Karpas-422 (cell line): Measurements from ENCODE around the gene ASTN2. TPM values are rescaled to one million over a fixed set of nuclear protein-coding genes. Genes with fewer than 3 reads are reported as not detected.
A peak's percentile ranks its signal among the peaks of the same experiment; 100 is the strongest.
"Not testable (repeated sequence)": the region's sequence is repeated elsewhere in the genome, so short reads cannot be mapped to it uniquely, and the experiment has no call there.

Experiments used
- DNase-seq: peaks from one replicate; pipeline ENCODE4 v3.0.0-alpha.2; 2015
- H2AFZ ChIP-seq: fragments of 200-600 bp; sonication (generic); 2 replicates; pipeline ENCODE4 v1.6.1; 2014; ENCODE audit warnings: antibody characterized with exemption, low read length, mixed read lengths
- H3K27ac ChIP-seq: fragments of 200-600 bp; sonication (generic); 2 replicates; pipeline ENCODE4 v1.5.1; 2014; ENCODE audit warnings: mild to moderate bottlenecking, low read length, moderate library complexity
- H3K27me3 ChIP-seq: fragments of 200-600 bp; sonication (generic); 2 replicates; pipeline ENCODE4 v1.6.1; 2014; ENCODE audit warnings: low read length, mixed read lengths
- H3K36me3 ChIP-seq: fragments of 200-600 bp; sonication (generic); 2 replicates; pipeline ENCODE4 v1.6.1; 2014; ENCODE audit warnings: low read length, mixed read lengths; ENCODE audit not compliant: insufficient read depth
- H3K4me1 ChIP-seq: fragments of 200-600 bp; sonication (generic); 2 replicates; pipeline ENCODE4 v1.6.1; 2014; ENCODE audit warnings: mild to moderate bottlenecking, low read length, mixed read lengths
- H3K4me2 ChIP-seq: fragments of 200-600 bp; sonication (generic); 2 replicates; pipeline ENCODE4 v1.6.1; 2014; ENCODE audit warnings: low read length, low read depth, mild to moderate bottlenecking; ENCODE audit not compliant: poor library complexity, severe bottlenecking
- H3K4me3 ChIP-seq: fragments of 200-600 bp; sonication (generic); 2 replicates; pipeline ENCODE4 v1.5.1; 2014; ENCODE audit warnings: mild to moderate bottlenecking, antibody characterized with exemption, low read length, mixed read lengths
- H3K79me2 ChIP-seq: fragments of 200-600 bp; sonication (generic); 2 replicates; pipeline ENCODE4 v1.6.1; 2014; ENCODE audit warnings: mild to moderate bottlenecking, low read length, mixed read lengths
- H3K9ac ChIP-seq: fragments of 200-600 bp; sonication (generic); 2 replicates; pipeline ENCODE4 v1.6.0; 2014; ENCODE audit warnings: low read length
- H3K9me2 ChIP-seq: fragments of 200-600 bp; sonication (generic), shearing (Covaris generic); replicated peaks from 2 replicates; pipeline ENCODE4 v1.6.0; 2014; ENCODE audit warnings: mild to moderate bottlenecking, low read length, moderate library complexity; ENCODE audit not compliant: insufficient read depth
- H3K9me3 ChIP-seq: fragments of 300-700, 200-600 bp; sonication (generic); 2 replicates; pipeline ENCODE4 v1.6.1; 2014; ENCODE audit warnings: low read length, mixed read lengths
- H4K20me1 ChIP-seq: fragments of 200-600 bp; sonication (generic); 2 replicates; pipeline ENCODE4 v1.6.1; 2014; ENCODE audit warnings: mild to moderate bottlenecking, antibody characterized with exemption, low read length, low read depth; ENCODE audit not compliant: insufficient read depth
- total RNA-seq: library from RNA; depleted of rRNA; stranded (reverse); fragments of >200 nt; shearing (Covaris generic); gene quantifications from 2 replicates; pipeline ENCODE4 v1.2.3, GENCODE V29; 2014; ENCODE audit warnings: low replicate concordance

The ASTN2 gene
- total RNA-seq, 1 experiment from 2014 or later, result 5.3 TPM

DNA sequence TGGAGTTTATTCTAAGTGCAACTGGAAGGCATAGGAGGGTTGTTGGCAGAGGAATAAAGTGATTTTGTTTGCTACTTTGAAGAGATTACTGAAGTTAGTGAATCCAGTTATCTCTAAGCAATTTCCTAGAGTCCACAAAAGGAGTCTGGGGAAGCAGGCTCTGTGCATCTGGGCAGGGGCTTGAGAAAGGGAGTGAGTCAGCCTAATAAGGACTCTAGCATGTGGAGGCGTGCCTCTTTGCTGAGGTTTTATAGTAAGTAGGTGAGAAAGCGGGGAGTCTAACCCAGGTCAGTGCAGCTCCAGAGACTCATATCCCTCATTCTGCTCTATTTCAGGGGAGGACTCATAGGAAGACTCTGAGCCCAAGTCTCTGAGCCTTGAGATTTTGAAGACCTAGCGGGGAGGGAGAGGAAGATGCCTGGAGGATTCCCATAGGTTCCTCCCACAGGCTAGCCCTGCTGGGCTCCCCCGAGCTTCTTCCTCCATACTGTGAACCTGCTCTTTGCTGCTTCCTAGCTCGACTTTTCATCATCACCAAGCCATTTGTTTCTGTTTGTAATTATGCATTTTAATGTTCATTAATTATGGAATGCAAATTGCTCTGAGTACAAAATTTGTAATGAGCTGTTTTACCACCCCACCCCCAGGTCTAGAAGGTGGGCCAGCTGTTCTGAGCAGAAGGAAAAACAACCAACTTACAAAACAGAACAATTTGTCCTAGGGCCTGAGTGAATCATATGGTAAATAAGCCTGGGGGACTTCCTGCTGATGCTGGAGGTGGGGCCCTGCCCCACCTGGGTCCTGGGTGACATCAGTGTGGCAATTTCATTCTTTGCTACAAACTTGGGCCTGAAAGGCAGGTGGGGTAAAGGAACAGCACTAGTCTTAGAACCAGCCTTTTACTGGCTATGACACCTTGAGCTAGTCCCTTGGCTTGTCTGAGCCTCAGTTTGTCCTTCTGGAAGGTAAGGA, 577.6 kb downstream of the ASTN2 start:
- no peak for DNase-seq
- Histone ChIP-seq H3K9me3 (no peaks in the 10 kb centered on the region), H3K4me1 (peaks cover 34% of the 10 kb centered on the region), H3K79me2 (no peaks in the 10 kb centered on the region), H3K36me3 (no peaks in the 10 kb centered on the region), H3K4me2 (peak overlapping the region; percentile 35), H3K27ac (no peak overlapping the region), H3K27me3 (no peaks in the 10 kb centered on the region), H2AFZ (peak overlapping the region; percentile 25; the same call in 1 of the 2 replicates), H4K20me1 (no peaks in the 10 kb centered on the region), H3K9ac (no peak overlapping the region), H3K9me2 (no peaks in the 10 kb centered on the region), H3K4me3 (no peak overlapping the region)

DNA sequence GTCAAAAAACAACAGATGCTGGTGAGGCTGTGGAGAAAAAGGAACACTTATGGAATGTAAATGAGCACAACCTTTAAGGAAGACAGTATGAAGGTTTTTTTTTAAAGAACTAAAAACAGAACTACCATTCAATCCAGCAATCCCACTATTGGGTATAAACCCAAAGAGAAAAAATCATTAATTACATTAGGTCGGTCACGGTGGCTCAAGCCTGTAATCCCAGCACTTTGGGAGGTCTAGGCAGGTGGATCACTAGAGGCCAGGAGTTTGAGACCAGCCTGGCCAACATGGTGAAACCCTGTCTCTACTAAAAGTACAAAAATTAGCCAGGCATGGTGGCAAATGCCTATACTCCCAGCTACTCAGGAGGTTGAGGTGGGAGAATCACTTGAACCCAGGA, 584.5 kb downstream of the ASTN2 start:
- H3K9me3 ChIP-seq, H3K27me3 ChIP-seq, H3K79me2 ChIP-seq, H2AFZ ChIP-seq, H3K9me2 ChIP-seq, H3K9ac ChIP-seq, H3K27ac ChIP-seq, H3K36me3 ChIP-seq, H4K20me1 ChIP-seq, H3K4me2 ChIP-seq, H3K4me3 ChIP-seq, DNase-seq: not testable (repeated sequence)
- peaks cover 23% of the 10 kb centered on the region for H3K4me1 ChIP-seq

DNA sequence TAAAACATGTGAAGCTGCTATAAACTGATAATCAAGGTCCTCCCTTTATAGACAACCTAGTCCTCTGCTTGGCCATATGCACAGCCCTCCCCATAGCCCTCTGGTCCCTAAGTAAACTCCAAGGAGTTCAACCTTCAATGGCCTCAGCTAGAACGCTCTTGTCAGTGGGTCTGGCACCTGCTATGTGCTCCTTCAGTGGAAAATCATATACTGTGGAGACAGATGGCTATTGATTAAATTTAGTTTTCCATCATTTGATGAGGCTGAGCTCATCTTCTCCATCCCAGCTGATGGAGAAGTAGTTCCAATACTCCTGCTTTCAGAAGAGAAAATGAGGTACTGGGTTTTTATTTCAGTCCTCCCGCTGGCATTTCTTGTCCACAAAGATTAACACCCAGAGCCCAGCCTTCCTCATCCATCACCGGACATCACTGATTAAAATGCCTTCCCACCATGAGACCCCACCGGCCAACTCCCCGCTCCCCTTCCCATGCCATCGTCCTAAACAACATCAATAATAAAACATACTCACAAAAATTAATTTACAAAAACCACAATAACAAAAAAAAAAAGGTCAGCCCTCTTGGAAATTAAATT, 593.1 kb downstream of the ASTN2 start:
- Histone ChIP-seq H3K27me3 (no peaks in the 10 kb centered on the region), H3K9ac (no peak overlapping the region), H3K36me3 (no peaks in the 10 kb centered on the region), H3K4me3 (no peak overlapping the region), H3K9me3 (no peaks in the 10 kb centered on the region), H3K4me1 (peaks cover 9% of the 10 kb centered on the region), H2AFZ (no peak overlapping the region), H4K20me1 (no peaks in the 10 kb centered on the region), H3K9me2 (no peaks in the 10 kb centered on the region), H3K79me2 (no peaks in the 10 kb centered on the region), H3K4me2 (no peak overlapping the region), H3K27ac (no peak overlapping the region)
- no peak for DNase-seq

DNA sequence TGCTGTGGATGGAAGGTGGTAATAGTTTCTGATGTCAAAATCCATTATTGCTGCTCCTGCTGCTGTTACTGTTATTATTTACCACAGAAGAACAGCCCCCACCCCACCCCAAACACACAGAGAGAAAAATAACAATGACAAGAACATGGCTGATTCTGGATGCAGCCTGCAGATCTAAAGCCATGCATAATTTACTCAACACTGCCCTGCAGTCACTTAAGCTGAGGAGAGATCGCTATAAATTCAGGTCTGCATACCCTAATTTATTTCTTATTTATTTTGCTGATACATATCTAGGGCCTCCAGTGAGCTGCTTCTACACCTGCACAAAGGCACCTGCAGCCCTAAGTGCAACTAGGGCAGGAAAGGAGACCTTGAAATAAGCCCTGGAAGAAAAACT, 595.7 kb downstream of the ASTN2 start:
- H3K36me3 ChIP-seq, result no peaks in the 10 kb centered on the region
- H4K20me1 ChIP-seq, result no peaks in the 10 kb centered on the region
- DNase-seq, result no peak
- H3K4me3 ChIP-seq, result no peak overlapping the region
- H3K4me1 ChIP-seq, result no peaks in the 10 kb centered on the region
- no peak overlapping the region for H2AFZ ChIP-seq
- no peak overlapping the region for H3K9ac ChIP-seq
- no peaks in the 10 kb centered on the region for H3K9me3 ChIP-seq
- no peaks in the 10 kb centered on the region for H3K9me2 ChIP-seq
- H3K27ac ChIP-seq, result no peak overlapping the region
- H3K79me2 ChIP-seq, result no peaks in the 10 kb centered on the region
- H3K27me3 ChIP-seq, result no peaks in the 10 kb centered on the region
- H3K4me2 ChIP-seq, result no peak overlapping the region

DNA sequence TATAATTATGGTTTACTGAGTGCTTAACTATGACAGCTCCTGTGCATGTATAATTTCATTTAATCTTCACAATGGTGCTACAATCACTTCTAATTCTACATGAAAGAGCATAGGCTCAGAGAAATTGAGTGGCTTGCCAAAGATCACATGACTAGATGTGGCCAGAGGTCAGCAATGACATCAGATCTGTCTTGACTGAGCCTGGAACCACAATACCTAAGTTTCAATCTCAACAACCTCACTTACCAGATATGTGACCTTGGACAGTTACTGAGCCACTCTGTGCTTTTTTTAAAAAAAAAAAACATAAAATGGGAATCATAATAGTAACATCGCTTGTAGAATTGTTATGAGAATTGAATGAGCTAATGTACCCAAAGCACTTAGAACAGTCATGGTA, 597.1 kb downstream of the ASTN2 start:
- H3K4me3 ChIP-seq, result no peak overlapping the region
- no peak overlapping the region for H3K9ac ChIP-seq
- DNase-seq, result no peak
- no peaks in the 10 kb centered on the region for H3K27me3 ChIP-seq
- no peaks in the 10 kb centered on the region for H3K79me2 ChIP-seq
- H2AFZ ChIP-seq, result no peak overlapping the region
- no peak overlapping the region for H3K4me2 ChIP-seq
- H3K9me3 ChIP-seq, result no peaks in the 10 kb centered on the region
- no peaks in the 10 kb centered on the region for H3K4me1 ChIP-seq
- H3K9me2 ChIP-seq, result no peaks in the 10 kb centered on the region
- no peaks in the 10 kb centered on the region for H3K36me3 ChIP-seq
- H4K20me1 ChIP-seq, result no peaks in the 10 kb centered on the region
- no peak overlapping the region for H3K27ac ChIP-seq

DNA sequence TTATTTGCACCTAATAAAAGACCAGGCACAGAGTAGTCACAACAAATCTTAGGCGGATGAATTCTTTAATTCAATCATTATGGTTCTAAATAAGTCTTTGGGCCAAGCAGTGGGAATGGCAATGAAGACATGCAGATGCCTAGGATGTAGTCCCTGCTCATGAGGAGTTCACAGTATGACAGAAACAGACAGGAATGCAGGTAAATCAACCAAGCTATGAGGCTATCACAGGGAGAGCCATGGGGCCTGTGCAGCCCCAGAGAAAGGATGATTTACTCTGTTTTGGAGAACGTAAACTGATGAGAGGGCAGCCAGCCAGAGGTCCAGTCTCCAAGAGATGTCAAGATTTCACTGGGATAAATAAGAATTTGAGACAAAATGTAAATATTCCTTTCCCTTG, 598.4 kb downstream of the ASTN2 start:
- no peaks in the 10 kb centered on the region for H3K27me3 ChIP-seq
- H3K4me2 ChIP-seq, result no peak overlapping the region
- H4K20me1 ChIP-seq, result no peaks in the 10 kb centered on the region
- H3K4me3 ChIP-seq, result no peak overlapping the region
- H3K9ac ChIP-seq, result no peak overlapping the region
- no peak overlapping the region for H2AFZ ChIP-seq
- no peaks in the 10 kb centered on the region for H3K36me3 ChIP-seq
- no peaks in the 10 kb centered on the region for H3K9me2 ChIP-seq
- H3K4me1 ChIP-seq, result no peaks in the 10 kb centered on the region; the same call in 1 of the 2 replicates
- no peak overlapping the region for H3K27ac ChIP-seq
- no peaks in the 10 kb centered on the region for H3K9me3 ChIP-seq
- H3K79me2 ChIP-seq, result no peaks in the 10 kb centered on the region
- DNase-seq, result no peak

DNA sequence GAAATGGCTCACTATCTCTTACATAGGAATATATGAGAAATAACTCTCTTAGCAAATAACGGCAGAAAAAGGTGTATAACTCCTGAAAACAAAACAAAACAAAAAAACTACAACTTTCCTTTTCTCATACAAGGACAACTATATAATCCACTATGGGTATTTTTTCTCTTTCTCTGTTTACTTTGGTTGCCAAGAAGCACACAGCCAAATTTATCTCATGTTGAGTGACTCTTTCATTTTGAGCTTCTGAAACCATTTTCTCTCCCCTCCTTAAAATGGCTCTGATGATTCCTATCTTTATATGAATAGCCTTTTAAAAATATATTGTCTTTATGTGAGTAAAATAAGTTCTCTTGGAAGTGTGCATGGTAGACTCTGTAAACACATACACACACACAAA, 599.0 kb downstream of the ASTN2 start:
- Histone ChIP-seq H3K9me3 (no peaks in the 10 kb centered on the region), H3K27ac (no peak overlapping the region)
- no peak for DNase-seq

DNA sequence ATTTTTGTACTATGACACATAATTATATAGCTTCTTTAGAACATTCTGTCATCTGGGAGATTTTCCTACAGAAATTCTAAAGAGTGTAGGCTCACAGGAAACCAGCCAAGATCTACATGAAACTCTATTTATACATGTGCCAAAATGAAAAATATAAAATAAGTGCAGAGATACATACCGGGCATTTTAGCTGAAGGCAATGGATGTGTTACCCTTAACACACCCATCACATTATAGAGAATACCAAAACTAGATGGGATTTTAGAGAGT, 601.9 kb downstream of the ASTN2 start:
- H3K79me2 ChIP-seq, result no peaks in the 10 kb centered on the region
- H3K4me3 ChIP-seq, result no peak overlapping the region
- peaks cover 3% of the 10 kb centered on the region; the same call in 1 of the 2 replicates for H3K4me1 ChIP-seq
- no peaks in the 10 kb centered on the region for H4K20me1 ChIP-seq
- H2AFZ ChIP-seq, result no peak overlapping the region
- H3K27me3 ChIP-seq, result no peaks in the 10 kb centered on the region
- no peak overlapping the region for H3K4me2 ChIP-seq
- no peaks in the 10 kb centered on the region for H3K36me3 ChIP-seq
- H3K9ac ChIP-seq, result no peak overlapping the region
- H3K9me3 ChIP-seq, result no peaks in the 10 kb centered on the region
- H3K9me2 ChIP-seq, result no peaks in the 10 kb centered on the region
- H3K27ac ChIP-seq, result no peak overlapping the region
- no peak for DNase-seq

More for the DNA sequence above, 599.0 kb downstream of the ASTN2 start:
- Histone ChIP-seq H2AFZ (no peak overlapping the region), H3K9me2 (no peaks in the 10 kb centered on the region), H3K4me2 (no peak overlapping the region), H4K20me1 (no peaks in the 10 kb centered on the region), H3K4me3 (no peak overlapping the region), H3K36me3 (no peaks in the 10 kb centered on the region), H3K79me2 (no peaks in the 10 kb centered on the region), H3K9ac (no peak overlapping the region), H3K27me3 (no peaks in the 10 kb centered on the region), H3K4me1 (peaks cover 3% of the 10 kb centered on the region; the same call in 1 of the 2 replicates)
